ENCODE results near the gene NF2. TPM values are rescaled to one million over a fixed set of nuclear protein-coding genes. Genes with fewer than 3 reads are reported as not detected.

Gene NF2
- total RNA-seq, 4 donors from 2014 or later, result 26.6 to 35.2 (median 32.9) TPM

- TF ChIP-seq CTCF (IDR thresholded peaks at IDR 0.05), result no peak
- DNase-seq (ENCODE audit: low spot score), result no peak
- ATAC-seq (ENCODE audit: low FRiP score), result no peak
Observed at GRCh38 chr22:29702000-29702930, 98.8 kb downstream of the NF2 start.

GRCh38 chr22:29702931-29703501 lies 99.6 kb downstream of the NF2 start:
- no peak for ATAC-seq (ENCODE audit: low FRiP score)
- no peak for TF ChIP-seq CTCF (IDR thresholded peaks at IDR 0.05)
- no peak for DNase-seq (ENCODE audit: low spot score)

- no peak for DNase-seq (ENCODE audit: low spot score)
- no peak for TF ChIP-seq CTCF (IDR thresholded peaks at IDR 0.05)
- ATAC-seq (ENCODE audit: low FRiP score), result no peak
Observed at GRCh38 chr22:29703569-29704195, 100.2 kb downstream of the NF2 start.

- ATAC-seq (ENCODE audit: low FRiP score), result no peak
- no peak for DNase-seq (ENCODE audit: low spot score)
- TF ChIP-seq CTCF (IDR thresholded peaks at IDR 0.05), result no peak
Observed at GRCh38 chr22:29704528-29705285, 101.3 kb downstream of the NF2 start.

GRCh38 chr22:29705651-29706050 lies 102.2 kb downstream of the NF2 start:
- ATAC-seq (ENCODE audit: low FRiP score), result no peak
- TF ChIP-seq CTCF (IDR thresholded peaks at IDR 0.05), result no peak
- DNase-seq (ENCODE audit: low spot score), result no peak

- ATAC-seq (ENCODE audit: low FRiP score), result no peak
- no peak for TF ChIP-seq CTCF (IDR thresholded peaks at IDR 0.05)
Observed at GRCh38 chr22:29706486-29706885, 103.1 kb downstream of the NF2 start.

More at GRCh38 chr22:29706486-29706885, 103.1 kb downstream of the NF2 start:
- no peak for DNase-seq (ENCODE audit: low spot score)

All from omental fat pad (tissue), 4 donors.